COLO668 (cell line): Measurements from ENCODE around the gene ASH1L.
"Not testable (repeated sequence)": the region's sequence is repeated elsewhere in the genome, so short reads cannot be mapped to it uniquely, and the experiment has no call there.

Source experiments
- DNase-seq: peaks from one replicate; lab custom pipeline; 2025; ENCODE audit not compliant: unreplicated experiment; lab: John Stamatoyannopoulos, UW

Gene ASH1L

GRCh38 chr1:155488419-155488818, 74.2 kb downstream of the ASH1L start:
- DNase-seq: not testable (repeated sequence)

GRCh38 chr1:155487541-155487940, 75.1 kb downstream of the ASH1L start:
- DNase-seq: no peak

GRCh38 chr1:155486952-155487351, 75.7 kb downstream of the ASH1L start:
- not testable (repeated sequence) for DNase-seq

- no peak for DNase-seq
Observed at GRCh38 chr1:155485945-155486344, 76.7 kb downstream of the ASH1L start.

GRCh38 chr1:155485222-155485621, 77.4 kb downstream of the ASH1L start:
- DNase-seq: no peak

GRCh38 chr1:155481741-155482241, 80.8 kb downstream of the ASH1L start:
- no peak for DNase-seq

- DNase-seq: no peak
Observed at GRCh38 chr1:155479205-155479604, 83.4 kb downstream of the ASH1L start.

GRCh38 chr1:155478270-155478852, 84.2 kb downstream of the ASH1L start:
- DNase-seq: no peak

- no peak for DNase-seq
Observed at GRCh38 chr1:155474146-155474545, 88.5 kb downstream of the ASH1L start.

GRCh38 chr1:155473151-155473821, 89.3 kb downstream of the ASH1L start:
- DNase-seq: no peak

GRCh38 chr1:155472491-155473083, 90.0 kb downstream of the ASH1L start:
- no peak for DNase-seq

GRCh38 chr1:155471891-155472290, 90.7 kb downstream of the ASH1L start:
- DNase-seq: no peak

- DNase-seq: no peak
Observed at GRCh38 chr1:155471026-155471425, 91.6 kb downstream of the ASH1L start.

- no peak for DNase-seq
Observed at GRCh38 chr1:155466996-155467395, 95.6 kb downstream of the ASH1L start.

GRCh38 chr1:155466617-155466972, 96.0 kb downstream of the ASH1L start:
- DNase-seq: no peak

GRCh38 chr1:155463865-155464650, 98.5 kb downstream of the ASH1L start:
- no peak for DNase-seq

GRCh38 chr1:155458111-155458510, 104.5 kb downstream of the ASH1L start:
- no peak for DNase-seq

- no peak for DNase-seq
Observed at GRCh38 chr1:155457266-155457665, 105.3 kb downstream of the ASH1L start.

GRCh38 chr1:155455588-155456195, 106.9 kb downstream of the ASH1L start:
- DNase-seq: no peak

GRCh38 chr1:155454096-155454495, 108.5 kb downstream of the ASH1L start:
- DNase-seq: no peak

- DNase-seq: no peak
Observed at GRCh38 chr1:155453141-155453540, 109.5 kb downstream of the ASH1L start.
